K562 (cell line): ENCODE results near the gene HYOU1. TPM values are rescaled to one million over a fixed set of nuclear protein-coding genes. Genes with fewer than 3 reads are reported as not detected.

Source experiments
- CREB1 ChIP-seq, 2 experiments: sonication (generic) in 1 of 2; formaldehyde crosslinking in 1 of 2; IDR thresholded peaks; 2 replicates each; pipeline versions ENCODE4 v1.6.1 to v1.8.0; 2012 to 2022; ENCODE audit warnings: inconsistent platforms in 1 of 2, mild to moderate bottlenecking in 1 of 2, missing genetic modification reagents in 1 of 2, moderate library complexity in 1 of 2
- E2F4 ChIP-seq: sonication (generic); formaldehyde crosslinking; IDR thresholded peaks from 2 replicates; pipeline ENCODE4 v1.8.0; 2022; ENCODE audit warnings: mild to moderate bottlenecking, low read depth, missing genetic modification reagents
- FIP1L1 ChIP-seq: fragments of 200-400 bp; formaldehyde crosslinking; IDR thresholded peaks from 2 replicates; pipeline ENCODE4 v1.6.1; 2018; ENCODE audit warnings: mild to moderate bottlenecking, low read depth, low read length; ENCODE audit not compliant: poor library complexity, severe bottlenecking
- FOXM1 ChIP-seq, 2 experiments: fragments of 450-650 bp in 1 of 2; sonication (generic) in 1 of 2; formaldehyde crosslinking in 1 of 2; IDR thresholded peaks; 2 replicates each; pipeline versions ENCODE4 v1.6.1 to v1.9.0; 2017 to 2022; ENCODE audit warnings: low read depth in 2 of 2, mild to moderate bottlenecking in 2 of 2, missing genetic modification reagents in 1 of 2, moderate library complexity in 1 of 2
- MLX ChIP-seq, 2 experiments: fragments of 450-650 bp in 1 of 2; sonication (generic) in 1 of 2; formaldehyde crosslinking; conservative IDR thresholded peaks; 2 replicates each; pipeline versions ENCODE4 v1.4.0 to v1.8.1; 2020 to 2022; ENCODE audit warnings: mild to moderate bottlenecking in 1 of 2, missing genetic modification reagents in 1 of 2
- MTA1 ChIP-seq: fragments of 450-650 bp; IDR thresholded peaks from 2 replicates; pipeline ENCODE4 v1.6.1; 2017; ENCODE audit warnings: borderline replicate concordance
- POU5F1 ChIP-seq: fragments of 150-350 bp; IDR thresholded peaks from 2 replicates; pipeline ENCODE4 v1.6.1; 2014; ENCODE audit warnings: borderline replicate concordance, low read length, low read depth, mild to moderate bottlenecking; ENCODE audit not compliant: partially characterized antibody
- SRSF3 ChIP-seq: fragments of 200-400 bp; formaldehyde crosslinking; IDR thresholded peaks from 2 replicates; pipeline ENCODE4 v1.6.1; 2016; ENCODE audit warnings: mild to moderate bottlenecking, low read length, moderate library complexity; ENCODE audit not compliant: insufficient read depth
- UBTF ChIP-seq, 2 experiments: IDR thresholded peaks; 2 replicates each; pipeline ENCODE4 v1.6.1; 2012; ENCODE audit warnings: improper control_type of control experiment in 2 of 2, low read depth in 2 of 2, low read length in 2 of 2, borderline replicate concordance in 1 of 2
- ZKSCAN3 ChIP-seq: fragments of 250-450 bp; sonication (Bioruptor Pico); IDR thresholded peaks from 2 replicates; pipeline ENCODE4 v1.4.0; 2020
- ZNF143 ChIP-seq: sonication (generic); formaldehyde crosslinking; IDR thresholded peaks from 2 replicates; pipeline ENCODE4 v1.9.0; 2022; ENCODE audit warnings: mild to moderate bottlenecking, missing genetic modification reagents
- ZNF318 ChIP-seq, 2 experiments: fragments of 450-650 bp; IDR thresholded peaks; 2 replicates each; pipeline ENCODE4 v1.6.1; 2016; ENCODE audit warnings: mild to moderate bottlenecking in 2 of 2, borderline replicate concordance in 1 of 2, low read depth in 1 of 2, moderate library complexity in 1 of 2
- polyA plus RNA-seq, 8 experiments: library from polyadenylated mRNA; depleted of rRNA in 4 of 8; stranded (reverse) in 5 of 8; unstranded in 3 of 8; fragments of >200 nt; fragmentation: Nextera tagmentation in 2 of 8; fragmentation: Illumina TruSeq in 1 of 8; extraction: Ambion mirVana in 2 of 8; extraction: Trizol in 1 of 8; gene quantifications; 2 replicates each; pipeline versions ENCODE4 v1.2.1 to v1.2.3, GENCODE V29; 2011 to 2014; ENCODE audit warnings: inconsistent platforms in 1 of 8, missing spikeins in 1 of 8
- total RNA-seq, 7 experiments: library from RNA; depleted of rRNA in 6 of 7; stranded (reverse); fragments of >200 nt in 6 of 7; fragmentation: Illumina TruSeq in 2 of 7; extraction: Trizol in 2 of 7; gene quantifications; 2 replicates each; pipeline versions ENCODE4 v1.2.1 to v1.2.3, GENCODE V29; 2011 to 2021; ENCODE audit warnings: low replicate concordance in 1 of 7

HYOU1 gene
- total and polyA plus RNA-seq, 9 of the 15 experiments (the other 6 are each of a cell fraction or from before 2014, with no cell fraction given): 19.5 to 197 (median 128) TPM

GRCh38 chr11:119101759-119102423 lies 44.9 kb upstream of the HYOU1 start, which contains the start of gene DPAGT1 (continued):
- TF ChIP-seq ZNF318 (IDR thresholded peaks at IDR 0.05; ENCODE audit: borderline replicate concordance in 1 of 2, low read depth in 1 of 2) (0 out of 4 replicates have a peak, but pooled peaks of 1 of the 2 experiments have one; percentile 54), MTA1 (no peak), ZKSCAN3 (no peak), CREB1 (IDR thresholded peaks at IDR 0.05) (peak; percentile 55; the same call in 1 of the 2 replicates), CREB1 (CRISPR knock-in tag; IDR thresholded peaks at IDR 0.05) (peak; percentile 71), SRSF3 (no peak), E2F4 (CRISPR knock-in tag) (no peak), UBTF (IDR thresholded peaks at IDR 0.05; ENCODE audit: borderline replicate concordance in 1 of 2, low read depth in 2 of 2, low read length in 2 of 2) (peak; percentile 70 to 73; a peak in 2 of 4 replicates), ZNF143 (CRISPR knock-in tag) (no peak), POU5F1 (no peak), FOXM1 (IDR thresholded peaks at IDR 0.05; ENCODE audit: low read depth) (peak; percentile 74), FOXM1 (CRISPR knock-in tag; IDR thresholded peaks at IDR 0.05; ENCODE audit: low read depth) (no peak), MLX (CRISPR knock-in tag; conservative IDR thresholded peaks at IDR 0.05) (no peak), FIP1L1 (no peak)
